Measurements from ENCODE around the gene BAHCC1.

Gene BAHCC1

GRCh38 chr17:81418710-81419318 lies 23.6 kb downstream of the BAHCC1 start:
- no peak for TF ChIP-seq CTCF (IDR thresholded peaks at IDR 0.05)
- Histone ChIP-seq H3K4me3 (peak overlapping the region; percentile 70), H3K27ac (peak overlapping the region; percentile 94 to 97)
- no peak for DNase-seq (ENCODE audit: low spot score)

DNA sequence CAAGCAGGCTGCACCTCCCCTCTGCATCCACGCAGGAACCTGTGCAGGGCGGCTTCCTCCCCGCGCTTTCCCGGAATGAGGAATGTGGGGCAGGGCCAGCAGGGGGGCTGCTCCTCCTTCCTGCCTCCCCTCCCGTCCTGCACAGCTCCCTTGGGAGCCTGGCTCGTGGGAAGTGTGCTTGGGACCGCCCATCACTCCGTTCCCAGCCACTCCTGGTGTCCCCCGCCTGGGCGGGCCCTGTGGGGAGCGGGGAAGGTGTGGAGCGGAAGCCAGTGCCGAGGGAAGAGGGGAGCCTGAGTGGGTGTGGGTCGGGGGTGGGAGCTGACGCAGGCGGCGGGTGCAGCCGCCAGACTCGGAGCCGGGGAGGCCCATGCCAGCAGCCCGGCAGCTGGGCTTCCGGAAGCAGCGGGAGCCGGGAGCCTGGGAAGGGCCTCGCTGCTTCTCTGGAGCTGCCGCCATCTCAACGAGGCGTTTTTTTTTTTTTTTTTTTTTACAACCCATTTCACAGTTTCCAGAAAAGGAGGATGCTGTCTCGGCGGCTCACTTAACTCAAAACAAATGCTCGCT lies 24.1 kb downstream of the BAHCC1 start:
- peak; percentile 97 for DNase-seq (ENCODE audit: low spot score)
- no peak for TF ChIP-seq CTCF (IDR thresholded peaks at IDR 0.05)
- H3K4me3 ChIP-seq, result peak overlapping the region; percentile 70
- peak overlapping the region; percentile 94 to 97 for H3K27ac ChIP-seq

DNA sequence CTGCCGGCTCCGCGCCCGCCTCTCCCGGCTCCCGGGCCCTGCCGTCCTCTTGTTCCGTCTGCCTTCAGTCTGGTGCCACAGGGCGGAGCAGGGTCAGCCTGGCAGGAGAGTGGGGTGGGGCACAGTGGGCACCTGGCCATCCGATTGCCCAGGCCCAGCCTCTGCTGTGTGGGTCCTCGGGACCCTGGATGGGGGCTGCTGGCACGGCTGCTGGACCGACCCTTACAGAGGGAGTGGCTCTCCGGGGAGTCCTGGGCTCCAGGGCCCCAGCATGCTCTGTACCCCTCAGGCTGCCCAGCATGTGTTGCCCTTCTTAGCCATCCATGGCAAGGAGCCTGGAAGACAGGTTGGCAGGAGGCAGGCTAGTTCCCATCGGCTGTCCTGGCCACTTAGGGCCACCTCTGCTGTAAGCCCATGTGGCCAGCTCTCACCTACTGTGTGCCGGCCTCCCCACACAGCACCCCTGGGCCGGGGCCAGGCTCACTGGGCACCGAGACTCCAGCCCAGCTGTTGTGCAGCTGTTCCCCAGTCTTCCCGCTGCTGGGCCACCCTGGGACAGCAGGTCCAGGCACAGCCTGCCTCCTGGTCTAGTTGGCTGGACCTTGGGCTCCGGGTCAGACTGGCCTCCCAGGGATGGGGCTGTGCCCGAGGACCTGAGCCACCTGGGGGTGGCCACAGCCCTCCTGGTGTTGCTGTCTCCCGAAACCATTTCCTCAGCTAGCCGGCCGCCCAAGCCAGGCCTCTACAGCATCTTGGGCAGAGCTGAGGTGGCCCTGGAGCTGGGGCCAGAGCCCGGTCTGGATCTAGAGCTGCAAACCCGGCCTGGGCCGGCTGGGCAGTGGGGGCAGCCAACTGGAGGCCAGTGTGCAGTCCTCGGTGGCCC lies 24.9 kb downstream of the BAHCC1 start:
- H3K27ac ChIP-seq, result peak overlapping the region; percentile 94 to 97
- DNase-seq (ENCODE audit: low spot score), result no peak
- no peak for TF ChIP-seq CTCF (IDR thresholded peaks at IDR 0.05)
- H3K4me3 ChIP-seq, result peak overlapping the region; percentile 70

- DNase-seq (ENCODE audit: low spot score), result peak; percentile 91
- Histone ChIP-seq H3K4me3 (peak overlapping the region; percentile 70), H3K27ac (peak overlapping the region; percentile 94 to 97)
- no peak for TF ChIP-seq CTCF (IDR thresholded peaks at IDR 0.05)
These were observed 25.7 kb downstream of the BAHCC1 start for GRCh38 chr17:81420769-81421462.

DNA sequence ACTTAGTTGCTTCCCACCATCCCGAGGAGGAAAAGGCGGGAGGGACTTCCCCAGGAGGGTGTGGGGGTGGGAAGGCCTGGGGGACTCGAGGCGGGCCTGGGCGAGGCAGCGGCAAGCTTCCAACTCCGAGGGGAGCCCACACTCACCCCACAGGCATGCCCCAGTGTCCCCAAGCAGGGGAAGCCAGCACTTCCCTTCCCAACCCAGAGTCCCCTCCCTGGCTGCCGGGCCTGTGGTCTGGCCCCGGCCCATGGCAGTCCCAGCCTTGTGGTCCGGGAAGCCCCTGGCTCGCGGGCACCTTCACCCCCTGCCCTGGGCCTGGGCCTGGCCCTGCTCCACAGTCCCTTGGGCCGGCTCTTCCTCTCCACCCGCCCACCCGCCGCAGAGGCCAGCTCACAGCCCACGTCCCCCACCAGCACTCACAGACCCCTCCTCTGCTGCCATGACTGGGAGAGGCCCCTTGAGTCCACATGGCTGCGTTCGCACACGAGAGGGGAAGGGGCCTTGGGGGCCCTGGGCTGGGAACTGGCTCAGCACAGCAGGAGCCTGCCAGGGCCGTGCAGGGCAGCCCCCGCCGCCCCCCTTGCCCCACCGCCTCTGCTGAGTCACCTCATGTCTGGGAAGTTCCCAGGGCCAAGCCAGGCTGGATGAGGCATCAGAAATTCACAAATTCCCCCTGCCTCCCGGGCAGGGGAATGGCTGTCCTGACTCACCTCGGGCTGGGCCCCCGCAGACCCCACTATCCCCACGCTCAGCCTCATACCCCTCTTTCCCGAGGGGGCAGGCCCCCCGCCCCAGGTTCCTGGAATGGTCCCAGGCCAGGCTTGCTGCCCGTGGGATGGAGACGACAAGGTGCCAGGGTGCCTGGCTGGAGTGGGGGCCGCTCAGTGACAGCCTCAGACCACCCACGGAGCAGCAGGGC lies 27.8 kb downstream of the BAHCC1 start:
- TF ChIP-seq CTCF (IDR thresholded peaks at IDR 0.05), result no peak
- DNase-seq (ENCODE audit: low spot score), result peak; percentile 96
- peak overlapping the region; percentile 94 to 97 for H3K27ac ChIP-seq
- peak overlapping the region; percentile 64 for H3K4me3 ChIP-seq

GRCh38 chr17:81423698-81424071 lies 28.4 kb downstream of the BAHCC1 start:
- Histone ChIP-seq H3K27ac (peak overlapping the region; percentile 94 to 97), H3K4me3 (peak overlapping the region; percentile 64)
- TF ChIP-seq CTCF (IDR thresholded peaks at IDR 0.05), result no peak
- DNase-seq (ENCODE audit: low spot score), result no peak
